HG03108 (cell line): ENCODE results near the gene SGPP1.
A peak's percentile ranks its signal among the peaks of the same experiment; 100 is the strongest.
"Not testable (repeated sequence)": the region's sequence is repeated elsewhere in the genome, so short reads cannot be mapped to it uniquely, and the experiment has no call there.

Source experiments
- ATAC-seq: cut with Tn5 transposase; IDR thresholded peaks from one replicate; pipeline ENCODE4 v1.9.1; 2021; ENCODE audit warnings: moderate library complexity; ENCODE audit not compliant: unreplicated experiment

Gene SGPP1

GRCh38 chr14:63726499-63726898 lies 1.4 kb downstream of the SGPP1 start:
- no peak for ATAC-seq

- ATAC-seq = no peak
Observed at GRCh38 chr14:63725786-63726460, 1.9 kb downstream of the SGPP1 start.

DNA sequence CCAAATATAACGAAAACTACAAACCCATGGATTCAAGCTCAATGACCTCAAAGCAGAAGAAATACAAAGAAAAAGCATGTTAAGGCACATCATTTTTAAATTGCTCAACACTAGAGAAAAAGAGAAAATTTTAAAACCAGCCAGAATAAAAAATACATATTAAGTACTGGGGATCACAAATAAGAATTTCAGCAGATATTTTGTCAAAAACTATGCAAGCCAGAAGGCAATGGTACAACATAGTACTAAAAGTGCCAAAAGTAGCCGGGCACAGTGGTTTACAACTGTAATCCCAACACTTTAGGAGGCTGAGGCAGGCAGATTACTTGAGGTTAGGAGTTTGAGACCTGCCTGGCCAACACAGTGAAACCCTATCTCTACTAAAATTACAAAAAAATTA lies 10.2 kb downstream of the SGPP1 start:
- no peak for ATAC-seq

- no peak for ATAC-seq
Observed at GRCh38 chr14:63715360-63715759, 12.5 kb downstream of the SGPP1 start.

DNA sequence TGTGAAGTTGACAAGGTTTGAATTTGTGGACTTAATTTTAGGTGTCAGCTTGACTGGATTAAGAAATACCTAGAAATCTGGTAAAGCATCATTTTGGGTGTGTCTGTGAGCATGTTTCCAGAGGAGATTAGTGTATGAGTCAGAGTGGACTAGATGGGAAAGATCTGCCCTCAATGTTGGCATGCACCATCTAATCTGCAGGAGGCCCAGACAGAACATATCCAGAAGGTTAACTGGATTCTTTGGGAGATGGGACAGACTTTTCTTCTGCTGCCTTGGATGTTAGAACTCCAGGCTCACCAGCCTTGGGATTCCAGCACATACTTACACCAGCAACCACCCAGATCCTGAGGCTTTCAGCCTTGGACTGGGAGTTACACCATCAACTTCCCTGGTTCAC lies 14.1 kb downstream of the SGPP1 start:
- ATAC-seq = no peak

GRCh38 chr14:63713058-63713457 lies 14.8 kb downstream of the SGPP1 start:
- no peak for ATAC-seq

- ATAC-seq = no peak
Observed at GRCh38 chr14:63712123-63712522, 15.7 kb downstream of the SGPP1 start.

GRCh38 chr14:63710497-63710896 lies 17.4 kb downstream of the SGPP1 start:
- no peak for ATAC-seq

GRCh38 chr14:63709589-63709988 lies 18.3 kb downstream of the SGPP1 start:
- ATAC-seq = no peak

- ATAC-seq = no peak
Observed at GRCh38 chr14:63707216-63707615, 20.6 kb downstream of the SGPP1 start.

DNA sequence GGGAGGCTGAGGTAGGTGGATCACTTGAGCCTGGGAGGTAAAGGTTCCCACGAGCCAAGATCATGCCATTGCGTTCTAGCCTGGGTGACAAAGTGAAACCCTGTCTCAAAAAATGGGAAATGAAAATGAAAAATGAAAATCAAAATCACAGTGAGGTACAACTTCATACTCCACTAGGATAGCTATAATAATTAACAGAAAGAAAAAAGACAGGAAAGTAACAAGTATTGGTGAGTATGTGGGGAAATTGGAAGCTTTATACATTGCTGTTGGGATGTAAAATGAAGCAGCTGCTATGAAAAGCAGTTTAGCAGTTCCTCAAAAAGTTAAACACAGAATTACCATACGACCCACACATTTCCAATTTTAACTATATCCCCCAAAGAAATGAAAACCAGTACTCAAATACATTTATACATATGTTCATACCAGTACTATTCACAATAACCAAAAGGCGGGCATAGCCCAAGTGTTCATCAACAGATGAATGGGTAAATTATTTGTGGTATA lies 22.2 kb downstream of the SGPP1 start:
- ATAC-seq = peak; percentile 49

GRCh38 chr14:63702530-63702929 lies 25.3 kb downstream of the SGPP1 start:
- not testable (repeated sequence) for ATAC-seq

- no peak for ATAC-seq
Observed at GRCh38 chr14:63701606-63702299, 26.1 kb downstream of the SGPP1 start.

- ATAC-seq = no peak
Observed at GRCh38 chr14:63692310-63693020, 35.4 kb downstream of the SGPP1 start.

DNA sequence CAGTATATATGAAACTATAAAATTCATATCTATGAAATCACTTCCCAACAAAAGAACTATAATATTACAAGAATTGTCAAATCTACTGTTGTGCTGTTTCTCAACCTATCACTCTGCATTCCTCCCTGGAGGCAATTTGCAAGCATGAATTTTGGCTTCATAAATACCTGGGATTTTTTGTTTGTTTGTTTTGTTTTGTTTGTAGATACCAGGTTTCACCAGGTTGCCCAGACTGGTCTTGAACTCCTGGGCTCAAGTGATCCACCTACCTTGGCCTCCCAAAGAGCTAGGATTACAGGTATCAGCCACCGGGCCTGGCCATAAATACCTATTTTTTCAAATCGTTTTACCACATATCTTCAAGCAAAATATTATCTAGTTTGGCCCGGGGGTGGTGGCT lies 38.7 kb downstream of the SGPP1 start:
- ATAC-seq = no peak

DNA sequence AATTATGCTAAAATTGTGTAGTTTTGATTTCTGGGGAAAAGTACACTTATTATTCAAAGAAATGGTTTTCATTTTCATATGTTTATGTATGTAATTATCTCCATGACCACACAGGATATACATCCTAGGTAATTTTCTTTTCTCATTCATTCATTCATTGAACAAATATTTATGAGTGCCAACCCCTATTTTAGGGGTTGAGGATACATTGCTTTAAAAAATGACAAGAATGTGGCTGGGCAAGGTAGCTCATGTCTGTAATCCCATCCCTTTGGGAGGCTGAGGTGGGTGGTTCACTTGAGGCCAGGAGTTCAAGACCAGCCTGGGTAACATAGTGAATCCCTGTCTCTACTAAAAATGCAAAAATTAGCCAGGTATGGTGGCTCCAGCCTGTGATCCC lies 40.9 kb downstream of the SGPP1 start:
- ATAC-seq = no peak

GRCh38 chr14:63685401-63685800 lies 42.5 kb downstream of the SGPP1 start:
- no peak for ATAC-seq

- no peak for ATAC-seq
Observed at GRCh38 chr14:63682727-63683593, 44.9 kb downstream of the SGPP1 start.

GRCh38 chr14:63678536-63678935 lies 49.3 kb downstream of the SGPP1 start:
- ATAC-seq = no peak

DNA sequence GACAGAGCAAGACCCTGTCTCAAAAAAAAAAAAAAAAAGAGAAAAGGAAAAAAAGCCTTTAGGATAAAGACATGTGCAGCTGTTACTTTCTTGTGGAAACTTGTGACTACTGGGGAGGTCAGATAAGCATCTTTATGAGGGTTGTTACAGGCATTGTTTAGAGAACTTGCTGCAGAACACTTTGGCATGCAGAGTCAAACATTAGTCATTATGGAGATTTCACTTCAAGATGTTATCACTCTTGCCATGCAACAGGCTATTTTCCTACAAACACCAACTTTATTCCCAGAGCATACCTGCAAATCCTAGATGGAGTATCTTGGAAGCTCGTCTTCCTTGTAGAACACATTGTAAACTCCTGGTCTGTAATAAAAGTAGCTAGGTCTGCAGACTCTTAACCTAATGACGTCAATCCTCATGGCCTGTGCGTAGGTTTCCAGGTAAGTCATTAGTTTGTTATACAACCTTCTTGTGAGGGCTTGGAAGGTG lies 49.9 kb downstream of the SGPP1 start:
- ATAC-seq = no peak

DNA sequence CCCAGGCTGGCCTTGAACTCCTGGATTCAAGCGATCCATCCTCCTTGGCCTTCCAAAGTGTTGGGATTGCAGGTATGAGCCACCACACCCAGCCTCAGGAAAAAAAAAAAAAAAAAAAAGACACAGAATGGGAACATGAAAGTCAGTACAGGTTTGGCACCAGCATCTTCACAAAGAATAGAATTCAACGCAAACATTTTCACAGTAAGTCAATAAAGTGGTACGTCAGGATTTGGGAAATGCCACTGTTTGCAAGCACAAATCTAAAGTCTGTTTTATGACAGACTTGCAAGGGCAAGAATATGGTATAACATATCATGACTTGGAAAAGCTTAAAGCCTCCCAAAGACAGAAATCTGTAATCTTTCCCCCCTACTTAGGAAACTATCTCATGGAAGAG lies 51.2 kb downstream of the SGPP1 start:
- no peak for ATAC-seq
